ENCODE data around the gene PMPCA.

DNA sequence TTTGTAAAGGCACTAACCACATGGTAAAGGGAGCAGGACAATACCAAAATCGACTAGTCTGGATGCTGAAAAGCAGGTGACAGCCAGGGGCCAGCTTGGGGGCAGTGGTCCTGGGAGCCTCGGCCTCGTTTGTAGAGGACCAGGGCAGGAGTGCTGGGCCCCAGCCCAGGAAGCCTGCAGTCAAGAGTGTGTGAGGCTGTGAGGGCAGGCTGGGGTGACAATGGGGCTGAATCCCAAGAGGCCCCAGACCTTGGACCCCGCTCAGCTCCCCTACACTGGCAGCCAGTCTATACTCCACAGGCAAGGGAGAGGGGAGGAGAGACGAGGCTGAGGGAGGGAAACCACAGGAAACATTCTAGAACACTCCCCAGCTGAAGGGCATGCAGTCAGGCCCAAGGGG is 31.8 kb downstream of the PMPCA start:
- TF ChIP-seq ZBTB33 (IDR thresholded peaks at IDR 0.05): no peak
- TF ChIP-seq, protein P1, sequence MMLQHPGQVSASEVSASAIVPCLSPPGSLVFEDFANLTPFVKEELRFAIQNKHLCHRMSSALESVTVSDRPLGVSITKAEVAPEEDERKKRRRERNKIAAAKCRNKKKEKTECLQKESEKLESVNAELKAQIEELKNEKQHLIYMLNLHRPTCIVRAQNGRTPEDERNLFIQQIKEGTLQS (IDR thresholded peaks at IDR 0.05): no peak
- TF ChIP-seq TAF1 (conservative IDR thresholded peaks at IDR 0.05): no peak
- TF ChIP-seq, protein P2, sequence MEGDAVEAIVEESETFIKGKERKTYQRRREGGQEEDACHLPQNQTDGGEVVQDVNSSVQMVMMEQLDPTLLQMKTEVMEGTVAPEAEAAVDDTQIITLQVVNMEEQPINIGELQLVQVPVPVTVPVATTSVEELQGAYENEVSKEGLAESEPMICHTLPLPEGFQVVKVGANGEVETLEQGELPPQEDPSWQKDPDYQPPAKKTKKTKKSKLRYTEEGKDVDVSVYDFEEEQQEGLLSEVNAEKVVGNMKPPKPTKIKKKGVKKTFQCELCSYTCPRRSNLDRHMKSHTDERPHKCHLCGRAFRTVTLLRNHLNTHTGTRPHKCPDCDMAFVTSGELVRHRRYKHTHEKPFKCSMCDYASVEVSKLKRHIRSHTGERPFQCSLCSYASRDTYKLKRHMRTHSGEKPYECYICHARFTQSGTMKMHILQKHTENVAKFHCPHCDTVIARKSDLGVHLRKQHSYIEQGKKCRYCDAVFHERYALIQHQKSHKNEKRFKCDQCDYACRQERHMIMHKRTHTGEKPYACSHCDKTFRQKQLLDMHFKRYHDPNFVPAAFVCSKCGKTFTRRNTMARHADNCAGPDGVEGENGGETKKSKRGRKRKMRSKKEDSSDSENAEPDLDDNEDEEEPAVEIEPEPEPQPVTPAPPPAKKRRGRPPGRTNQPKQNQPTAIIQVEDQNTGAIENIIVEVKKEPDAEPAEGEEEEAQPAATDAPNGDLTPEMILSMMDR (IDR thresholded peaks at IDR 0.05; ENCODE audit: low read depth, low read length, missing input control): no peak
- no peak for TF ChIP-seq YY1 (IDR thresholded peaks at IDR 0.05)
- TF ChIP-seq RAD21 (IDR thresholded peaks at IDR 0.05): no peak
- TF ChIP-seq GABPA (IDR thresholded peaks at IDR 0.05 in 1 of 2, conservative IDR thresholded peaks at IDR 0.05 in 1 of 2): no peak
- no peak for TF ChIP-seq EGR1 (IDR thresholded peaks at IDR 0.05; ENCODE audit: low read depth in 2 of 2)
- TF ChIP-seq REST (IDR thresholded peaks at IDR 0.05): no peak
- no peak for TF ChIP-seq JUND (IDR thresholded peaks at IDR 0.05)
- no peak for TF ChIP-seq SP1 (IDR thresholded peaks at IDR 0.05)
- TF ChIP-seq FOXA2 (IDR thresholded peaks at IDR 0.05): no peak
- no peak for TF ChIP-seq MAX (IDR thresholded peaks at IDR 0.05)
- TF ChIP-seq HNF4A (conservative IDR thresholded peaks at IDR 0.05): no peak

All from liver (tissue), 3 donors.